B cell (primary cell): ENCODE results near the gene ALG8. TPM values are rescaled to one million over a fixed set of nuclear protein-coding genes. Genes with fewer than 3 reads are reported as not detected.

ENCODE experiments used
- ATAC-seq: fragments of 200-7000 bp; cut with Tn5 transposase; one replicate; pipeline ENCODE4 v1.10.0; 2021; ENCODE audit warnings: low read depth, mild to moderate bottlenecking, moderate number of reproducible peaks, moderate library complexity
- CTCF ChIA-PET: fragments of 350-600 bp; sonication (Branson Sonifier 250); formaldehyde crosslinking; loops from one replicate; lab custom pipeline; 2021; ENCODE audit warnings: antibody characterized with exemption, inconsistent platforms; lab: Charles Lee
- POLR2A ChIA-PET: fragments of 350-600 bp; sonication (Branson Sonifier 250); formaldehyde crosslinking; loops from one replicate; lab custom pipeline; 2021; ENCODE audit warnings: antibody characterized with exemption; lab: Charles Lee
- DNase-seq: peaks from one replicate; pipeline ENCODE4 v3.0.0; 2013
- H2AFZ ChIP-seq: 2 replicates; pipeline ENCODE4 v1.6.1; 2012; ENCODE audit warnings: mild to moderate bottlenecking, low read depth, low read length; ENCODE audit not compliant: insufficient read depth, poor library complexity, severe bottlenecking
- H3K27ac ChIP-seq, 2 donors: 1 replicate in 1 of 2; 2 replicates in 1 of 2; pipeline ENCODE4 v1.5.1; 2012 to 2013; ENCODE audit warnings: low read length in 2 of 2, mild to moderate bottlenecking in 2 of 2, moderate library complexity in 1 of 2
- H3K27me3 ChIP-seq, 4 experiments: fragments of 200-600 bp in 1 of 4; sonication (generic) in 1 of 4; replicated peaks in 1 of 4; 1 replicate in 2 of 4; 2 replicates in 2 of 4; pipeline versions ENCODE4 v1.6.1 to v1.7.0; 2013 to 2016; ENCODE audit warnings: low read length in 3 of 4, mild to moderate bottlenecking in 2 of 4, mixed read lengths in 1 of 4, moderate library complexity in 1 of 4; ENCODE audit not compliant: insufficient read depth in 4 of 4, control insufficient read depth in 3 of 4; ENCODE audit errors: control extremely low read depth in 1 of 4
- H3K36me3 ChIP-seq, 2 experiments: replicated peaks in 1 of 2; 1 replicate in 1 of 2; 2 replicates in 1 of 2; pipeline versions ENCODE4 v1.6.1 to v1.7.1; 2013; ENCODE audit warnings: low read length in 1 of 2; ENCODE audit not compliant: insufficient read depth in 2 of 2, control insufficient read depth in 1 of 2; ENCODE audit errors: control extremely low read depth in 1 of 2, extremely low read depth in 1 of 2
- H3K4me1 ChIP-seq, 2 donors: fragments of 200-600 bp in 1 of 2; sonication (generic) in 1 of 2; 1 replicate in 1 of 2; 2 replicates in 1 of 2; pipeline versions ENCODE4 v1.5.1 to v1.6.1; 2013 to 2017; ENCODE audit warnings: low read length in 2 of 2; ENCODE audit not compliant: control insufficient read depth in 2 of 2, insufficient read depth in 2 of 2
- H3K4me2 ChIP-seq: replicated peaks from 2 replicates; pipeline ENCODE3; 2012; ENCODE audit warnings: mild to moderate bottlenecking, low read depth, low read length; ENCODE audit not compliant: poor library complexity, severe bottlenecking
- H3K4me3 ChIP-seq, 5 experiments: fragments of 200-600 bp in 1 of 5; sonication (generic) in 1 of 5; 1 replicate in 3 of 5; 2 replicates in 2 of 5; pipeline versions ENCODE4 v1.5.1 to v1.7.0; 2011 to 2016; ENCODE audit warnings: low read length in 4 of 5, mild to moderate bottlenecking in 4 of 5, low read depth in 2 of 5, control low read depth in 1 of 5, moderate library complexity in 1 of 5; ENCODE audit not compliant: insufficient read depth in 1 of 5; ENCODE audit errors: control extremely low read depth in 1 of 5, extremely low read depth in 1 of 5
- H3K79me2 ChIP-seq: fragments of 200-600 bp; sonication (generic); one replicate; pipeline ENCODE4 v1.6.0; 2016; ENCODE audit warnings: low read length; ENCODE audit not compliant: control insufficient read depth, insufficient read depth
- H3K9ac ChIP-seq: fragments of 200-600 bp; sonication (generic); 2 replicates; pipeline ENCODE4 v1.6.1; 2017; ENCODE audit warnings: mild to moderate bottlenecking, low read length, moderate library complexity
- H3K9me3 ChIP-seq, 3 donors: one replicate each; pipeline versions ENCODE4 v1.6.1 to v1.7.1; 2013; ENCODE audit warnings: low read length in 2 of 3; ENCODE audit not compliant: control insufficient read depth in 2 of 3, insufficient read depth in 1 of 3; ENCODE audit errors: control extremely low read depth in 1 of 3
- H4K20me1 ChIP-seq: 2 replicates; pipeline ENCODE4 v1.6.0; 2012; ENCODE audit warnings: mild to moderate bottlenecking, low read length; ENCODE audit not compliant: insufficient read depth, control insufficient read depth, poor library complexity, severe bottlenecking
- H3K27ac Mint-ChIP-seq: one replicate; pipeline ENCODE4 v1.8.0; 2021; ENCODE audit warnings: mixed read lengths
- H3K27me3 Mint-ChIP-seq: one replicate; pipeline ENCODE4 v1.8.0; 2021; ENCODE audit warnings: mixed read lengths
- H3K4me1 Mint-ChIP-seq: one replicate; pipeline ENCODE4 v1.8.0; 2021; ENCODE audit warnings: mixed read lengths
- H3K4me3 Mint-ChIP-seq: one replicate; pipeline ENCODE4 v1.8.0; 2021; ENCODE audit warnings: mixed read lengths
- H3K9me3 Mint-ChIP-seq: one replicate; pipeline ENCODE4 v1.8.0; 2022; ENCODE audit warnings: mixed read lengths; ENCODE audit not compliant: insufficient read depth
- EZH2 ChIP-seq: IDR thresholded peaks from 2 replicates; pipeline ENCODE4 v1.6.1; 2012; ENCODE audit warnings: borderline replicate concordance, low read depth, mild to moderate bottlenecking, moderate library complexity, low read length; ENCODE audit not compliant: insufficient read depth, poor library complexity, severe bottlenecking
- WGBS: methylation state at CpG from one replicate; pipeline ENCODE4 v1.1.5; 2013; ENCODE audit warnings: missing lambda C conversion rate; ENCODE audit not compliant: insufficient coverage; 5-methylcytosine and 5-hydroxymethylcytosine counted together
- intact Hi-C: fragments of 100-400 bp; cut with micrococcal nuclease; formaldehyde crosslinking; loops from one replicate; pipeline ENCODE4 v1.10.0; 2022
- polyA plus RNA-seq: library from polyadenylated mRNA; depleted of rRNA; stranded (reverse); fragments of >200 nt; gene quantifications from 2 replicates; pipeline ENCODE4 v1.2.3, GENCODE V29; 2012
- total RNA-seq, 2 donors: library from RNA; stranded (reverse); fragments of 120-200 nt in 1 of 2; gene quantifications; 1 replicate in 1 of 2; 2 replicates in 1 of 2; pipeline versions ENCODE4 v1.2.3 to v1.2.4, GENCODE V29; 2013 to 2022
- TF ChIP-seq, protein P1 (sequence below): fragments of 200-600 bp; IDR thresholded peaks from one replicate; pipeline ENCODE4 v1.8.0; 2022; ENCODE audit warnings: antibody characterized with exemption, mild to moderate bottlenecking

ALG8 gene
- total and polyA plus RNA-seq, 2 donors (not counting 1 experiment from before 2014, with no cell fraction given) = 16.7 to 28.5 TPM

DNA sequence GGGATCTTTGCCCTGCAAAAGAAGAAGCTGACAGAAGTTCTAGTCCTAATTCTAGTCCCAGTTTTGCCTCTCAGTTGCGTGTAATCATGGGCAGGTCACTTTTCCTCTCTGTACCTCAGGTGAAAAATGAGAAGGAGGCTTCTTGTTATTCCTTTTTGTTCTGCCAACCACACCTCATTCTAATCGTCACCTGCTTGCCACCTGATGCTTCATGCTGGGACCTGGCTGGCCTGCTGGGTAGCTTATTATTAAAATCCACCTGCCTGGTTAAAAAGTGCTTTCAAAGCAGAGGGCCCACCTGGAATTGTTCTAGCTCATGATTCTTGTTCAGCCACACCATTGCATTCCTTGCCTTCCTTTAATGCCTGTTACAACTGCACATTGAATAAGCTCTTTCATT, 8.4 kb upstream of the ALG8 start:
- ATAC-seq = no peak
- Histone ChIP-seq H3K9ac (no peak overlapping the region), H3K27me3 (no peaks in the 10 kb centered on the region), H3K4me2 (no peak overlapping the region), H3K36me3 (no peaks in the 10 kb centered on the region), H3K4me1 (peaks cover 12% of the 10 kb centered on the region in 2 donors), H3K27ac (no peak overlapping the region), H4K20me1 (no peaks in the 10 kb centered on the region), H3K79me2 (no peaks in the 10 kb centered on the region), H2AFZ (no peak overlapping the region), H3K9me3 (no peaks in the 10 kb centered on the region), H3K4me3 (no peak overlapping the region)
- TF ChIP-seq EZH2 = no peak
- TF ChIP-seq, protein P1, sequence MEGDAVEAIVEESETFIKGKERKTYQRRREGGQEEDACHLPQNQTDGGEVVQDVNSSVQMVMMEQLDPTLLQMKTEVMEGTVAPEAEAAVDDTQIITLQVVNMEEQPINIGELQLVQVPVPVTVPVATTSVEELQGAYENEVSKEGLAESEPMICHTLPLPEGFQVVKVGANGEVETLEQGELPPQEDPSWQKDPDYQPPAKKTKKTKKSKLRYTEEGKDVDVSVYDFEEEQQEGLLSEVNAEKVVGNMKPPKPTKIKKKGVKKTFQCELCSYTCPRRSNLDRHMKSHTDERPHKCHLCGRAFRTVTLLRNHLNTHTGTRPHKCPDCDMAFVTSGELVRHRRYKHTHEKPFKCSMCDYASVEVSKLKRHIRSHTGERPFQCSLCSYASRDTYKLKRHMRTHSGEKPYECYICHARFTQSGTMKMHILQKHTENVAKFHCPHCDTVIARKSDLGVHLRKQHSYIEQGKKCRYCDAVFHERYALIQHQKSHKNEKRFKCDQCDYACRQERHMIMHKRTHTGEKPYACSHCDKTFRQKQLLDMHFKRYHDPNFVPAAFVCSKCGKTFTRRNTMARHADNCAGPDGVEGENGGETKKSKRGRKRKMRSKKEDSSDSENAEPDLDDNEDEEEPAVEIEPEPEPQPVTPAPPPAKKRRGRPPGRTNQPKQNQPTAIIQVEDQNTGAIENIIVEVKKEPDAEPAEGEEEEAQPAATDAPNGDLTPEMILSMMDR = no peak
- Mint-ChIP-seq H3K9me3 (no peaks in the 10 kb centered on the region), H3K4me1 (peaks cover 16% of the 10 kb centered on the region), H3K27ac (no peak overlapping the region), H3K4me3 (no peak overlapping the region), H3K27me3 (no peaks in the 10 kb centered on the region)
- ChIA-PET CTCF (no interaction called here), POLR2A (no interaction called here)
- no peak for DNase-seq
- WGBS = 100% methylated on average over 1 of the region's 2 CpGs
- intact Hi-C loops = no loop called here

DNA sequence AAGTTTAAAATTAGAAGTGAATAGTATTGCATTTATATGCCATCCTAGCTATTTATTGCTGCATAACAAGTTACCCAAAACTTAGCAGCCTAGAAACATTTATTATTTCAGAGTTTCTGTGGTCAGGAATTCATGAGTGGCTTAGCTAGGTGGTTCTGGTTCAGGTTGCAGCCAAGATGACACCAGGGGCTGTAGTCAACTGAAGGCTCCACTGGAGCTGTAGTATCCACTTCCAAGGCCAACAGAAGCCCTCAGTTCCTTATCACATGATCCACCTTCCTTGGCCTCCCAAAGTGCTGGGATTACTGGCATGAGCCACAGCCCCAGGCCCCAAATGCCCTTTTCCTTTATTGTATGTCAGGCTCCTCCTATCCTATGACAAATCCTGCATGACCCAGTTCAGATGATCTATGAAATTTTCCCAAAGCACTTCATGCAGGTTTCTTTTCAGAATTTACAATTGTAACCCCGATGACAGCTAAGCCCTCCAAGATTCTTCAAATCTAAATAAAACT, 6.1 kb upstream of the ALG8 start:
- Histone ChIP-seq H3K4me3 (no peak overlapping the region), H3K9ac (no peak overlapping the region), H3K27me3 (no peaks in the 10 kb centered on the region), H3K27ac (no peak overlapping the region), H3K9me3 (no peaks in the 10 kb centered on the region), H3K36me3 (no peaks in the 10 kb centered on the region), H2AFZ (no peak overlapping the region), H4K20me1 (no peaks in the 10 kb centered on the region), H3K79me2 (peaks cover 3% of the 10 kb centered on the region), H3K4me2 (no peak overlapping the region), H3K4me1 (peaks cover 15 to 21% of the 10 kb centered on the region in 2 donors)
- no peaks in the 10 kb centered on the region for H3K9me3 Mint-ChIP-seq
- intact Hi-C loops = no loop called here
- ATAC-seq (no peak), DNase-seq (no peak)
- H3K4me3 Mint-ChIP-seq = no peak overlapping the region
- 100% methylated on average over 1 of the region's 1 CpG for WGBS
- TF ChIP-seq, protein P1 = no peak
- TF ChIP-seq EZH2 = no peak
- POLR2A ChIA-PET = interaction anchor here (0.8 kb wide), 1 partner anchor 48 kb away, joined by 6 read pairs; no protein-coding TSS in a partner anchor
- peaks cover 26% of the 10 kb centered on the region for H3K4me1 Mint-ChIP-seq
- CTCF ChIA-PET = interaction anchor here (0.8 kb wide), 1 partner anchor 419 kb away, joined by 3 read pairs; no protein-coding TSS in a partner anchor
- H3K27ac Mint-ChIP-seq = no peak overlapping the region
- H3K27me3 Mint-ChIP-seq = no peaks in the 10 kb centered on the region
